Measurements from ENCODE around the gene PHLPP1.

GRCh38 chr18:62885804-62886203, 170.5 kb downstream of the PHLPP1 start:
- TF ChIP-seq CTCF (conservative IDR thresholded peaks at IDR 0.05; ENCODE audit: low read depth in 2 of 2), result no peak
- TF ChIP-seq POLR2AphosphoS5 (IDR thresholded peaks at IDR 0.05; ENCODE audit: low read depth), result no peak
- TF ChIP-seq REST (IDR thresholded peaks at IDR 0.05; ENCODE audit: unreplicated experiment), result no peak
- TF ChIP-seq EZH2 (IDR thresholded peaks at IDR 0.05; ENCODE audit: low read depth, unreplicated experiment), result no peak
- TF ChIP-seq CREB1 (CRISPR knock-in tag; IDR thresholded peaks at IDR 0.05; ENCODE audit: low read depth), result no peak
- TF ChIP-seq ZNF462 (CRISPR knock-in tag; IDR thresholded peaks at IDR 0.05), result no peak
- no peak for TF ChIP-seq JUNB (IDR thresholded peaks at IDR 0.05; ENCODE audit: unreplicated experiment)
- TF ChIP-seq EZH2phosphoT487 (IDR thresholded peaks at IDR 0.05; ENCODE audit: unreplicated experiment), result no peak
- no peak for TF ChIP-seq ETS1 (IDR thresholded peaks at IDR 0.05)
- TF ChIP-seq ZNF114 (CRISPR knock-in tag; IDR thresholded peaks at IDR 0.05), result no peak
- TF ChIP-seq STAT1 (IDR thresholded peaks at IDR 0.05; ENCODE audit: unreplicated experiment), result no peak
- TF ChIP-seq ZNF331 (CRISPR knock-in tag; IDR thresholded peaks at IDR 0.05; ENCODE audit: low read depth), result no peak
- TF ChIP-seq NANOG (IDR thresholded peaks at IDR 0.05; ENCODE audit: borderline replicate concordance), result no peak
